Measurements from ENCODE around the gene OTUB2. TPM values are rescaled to one million over a fixed set of nuclear protein-coding genes. Genes with fewer than 3 reads are reported as not detected.

OTUB2 gene
- total and polyA plus RNA-seq, 2 of the 8 experiments (the other 6 are each of a cell fraction or from before 2014, with no cell fraction given) = 2.2 to 4.2 TPM

DNA sequence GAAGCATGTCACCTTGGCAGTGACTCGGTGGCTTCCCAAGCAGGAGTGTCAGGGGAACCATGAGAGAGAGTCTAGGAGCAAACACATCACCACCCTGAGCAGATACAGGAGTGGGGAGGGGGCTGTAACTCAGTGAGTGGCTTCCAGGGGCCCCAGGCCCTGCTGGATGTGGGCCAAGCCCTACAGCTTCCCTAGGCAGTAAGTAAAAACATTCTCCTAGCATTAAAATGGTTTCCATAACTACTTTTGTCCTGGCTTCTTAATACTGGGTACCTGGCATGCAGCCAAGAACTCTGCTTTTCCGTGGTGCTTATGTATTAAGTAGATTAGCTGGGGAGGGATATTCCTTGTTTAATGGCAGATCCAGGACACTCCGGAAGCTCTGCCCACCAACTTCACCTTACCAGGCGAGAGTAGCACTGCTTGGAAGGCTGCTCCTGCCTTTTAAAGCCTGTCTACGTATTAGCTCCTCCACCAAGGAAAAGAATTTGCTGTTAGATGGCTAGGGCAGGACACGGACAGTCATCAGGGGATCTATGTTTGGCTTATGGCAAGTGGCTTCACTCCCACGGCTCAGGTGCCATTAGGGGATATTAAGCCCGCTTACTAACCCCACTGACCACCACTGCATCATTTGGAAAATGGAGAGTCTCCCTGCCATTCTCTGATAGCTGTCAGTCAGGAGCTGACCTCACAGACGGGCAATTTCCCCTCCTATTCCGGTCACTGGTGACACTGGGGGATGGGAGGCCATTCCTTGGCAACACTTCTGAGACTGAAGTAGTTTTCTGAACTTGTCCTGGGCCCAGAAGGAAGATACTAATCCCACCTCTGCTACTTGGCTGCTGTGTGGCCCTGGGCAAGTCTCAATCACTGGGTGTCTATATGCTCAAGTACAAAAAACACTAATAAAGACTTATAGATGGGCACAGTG is 22.8 kb downstream of the OTUB2 start:
- H3K18ac ChIP-seq (ENCODE audit: extremely low read depth, low read length) = no peak overlapping the region
- no peak overlapping the region for H4K5ac ChIP-seq (ENCODE audit: insufficient read length, low read depth, low read length)
- no peak overlapping the region for H2AK5ac ChIP-seq (ENCODE audit: low read depth, low read length)
- no peak overlapping the region for H4K91ac ChIP-seq (replicated peaks; ENCODE audit: insufficient read length, low read length)
- peaks cover 0 to 7% of the 10 kb centered on the region in 2 experiments for H4K20me1 ChIP-seq (replicated peaks in 1 of 2; ENCODE audit: control insufficient read depth in 1 of 2, insufficient read depth in 2 of 2, low read length in 2 of 2)
- no peaks in the 10 kb centered on the region; the same call in 1 of the 2 replicates for H3K79me1 ChIP-seq (ENCODE audit: low read depth, low read length)
- H2BK12ac ChIP-seq (ENCODE audit: low read depth, low read length) = no peak overlapping the region
- no peak overlapping the region for H2BK20ac ChIP-seq (ENCODE audit: low read length)
- no peak overlapping the region for H2BK120ac ChIP-seq (replicated peaks; ENCODE audit: low read depth, low read length)
- H3K4ac ChIP-seq (replicated peaks; ENCODE audit: insufficient read length, low read depth, low read length) = no peak overlapping the region
- WGBS, 2 experiments (ENCODE audit: extremely low coverage in 1 of 2, insufficient coverage in 1 of 2, insufficient read length in 1 of 2, insufficient replicate concordance in 2 of 2, low coverage in 1 of 2, low lambda C conversion rate in 2 of 2, missing lambda C conversion rate in 1 of 2) = 92% methylated on average over 10 of the region's 10 CpGs; no CpG with 5 or more reads in 1 of the 2 experiments
- H3K56ac ChIP-seq (replicated peaks; ENCODE audit: insufficient read length, low read depth, low read length) = no peak overlapping the region
- CTCF ChIA-PET (ENCODE audit: partially characterized antibody) = interaction anchor here (0.6 to 17.4 kb wide), 13 partner anchors 8 to 375 kb away, joined by 3 to 148 read pairs (median 5); partner anchors contain the start of gene IFI27L2
- H4K8ac ChIP-seq (ENCODE audit: extremely low read depth, insufficient read depth, low read length) = no peak overlapping the region
- H3K14ac ChIP-seq (ENCODE audit: insufficient read length) = no peak overlapping the region
- peaks cover 24 to 76% (median 41%) of the 10 kb centered on the region in 4 experiments for H3K36me3 ChIP-seq (ENCODE audit: control insufficient read depth in 2 of 4, insufficient read depth in 4 of 4, low read length in 3 of 4)
- H2BK15ac ChIP-seq (ENCODE audit: low read length) = no peak overlapping the region
- no peak overlapping the region for H2BK5ac ChIP-seq (ENCODE audit: low read depth, low read length)
- no peak for FAIRE-seq
- no peaks in the 10 kb centered on the region for H3K27me3 ChIP-seq (replicated peaks in 1 of 4; ENCODE audit: control insufficient read depth in 3 of 4, extremely low read depth in 1 of 4, insufficient read depth in 3 of 4, low read length in 3 of 4)
- no peak overlapping the region for H3K4me3 ChIP-seq (ENCODE audit: extremely low read depth in 1 of 4, insufficient read depth in 2 of 4, low read depth in 3 of 4, low read length in 4 of 4)
- H3K4me1 ChIP-seq (replicated peaks in 1 of 4; ENCODE audit: control insufficient read depth in 3 of 4, insufficient read depth in 4 of 4, low read length in 3 of 4) = no peaks in the 10 kb centered on the region; a peak in 1 of 7 replicates
- no peaks in the 10 kb centered on the region for H3K9me3 ChIP-seq (ENCODE audit: insufficient read depth in 2 of 2, low read depth in 1 of 2, low read length in 1 of 2)
- no peak overlapping the region for H2AFZ ChIP-seq (ENCODE audit: low read length)
- no peak overlapping the region for H3K4me2 ChIP-seq (ENCODE audit: insufficient read depth in 1 of 2, low read depth in 2 of 2, low read length in 2 of 2)
- H3K27ac ChIP-seq (ENCODE audit: low read depth, low read length) = no peak overlapping the region
- H3K79me2 ChIP-seq (ENCODE audit: control insufficient read depth in 1 of 2, insufficient read depth in 2 of 2, low read length in 2 of 2) = no peaks in the 10 kb centered on the region
- H3K23me2 ChIP-seq (ENCODE audit: low read depth, low read length) = no peaks in the 10 kb centered on the region
- no peak overlapping the region for H3K9ac ChIP-seq (replicated peaks in 1 of 4; ENCODE audit: extremely low read depth in 1 of 4, low read depth in 3 of 4, low read length in 3 of 4)
- no peak for DNase-seq (ENCODE audit: low read depth in 1 of 2, low spot score in 2 of 2)
- no peak overlapping the region for H3K23ac ChIP-seq (ENCODE audit: insufficient read length)
- POLR2A ChIA-PET (ENCODE audit: partially characterized antibody) = interaction anchor here (0.9 to 1.4 kb wide), 3 partner anchors 11 to 24 kb away, joined by 3 read pairs; no protein-coding TSS in a partner anchor
- TF ChIP-seq GABPA (IDR thresholded peaks at IDR 0.05; ENCODE audit: borderline replicate concordance, insufficient read depth, low read length) (no peak), SP1 (IDR thresholded peaks at IDR 0.05; ENCODE audit: low read depth, low read length) (no peak), HDAC2 (IDR thresholded peaks at IDR 0.05; ENCODE audit: borderline replicate concordance in 1 of 2, low read depth in 2 of 2, low read length in 2 of 2) (no peak), SRF (IDR thresholded peaks at IDR 0.05; ENCODE audit: low read depth, low read length) (no peak), TAF7 (optimal IDR thresholded peaks at IDR 0.05; ENCODE audit: borderline replicate concordance, low read depth, low read length) (no peak), KDM1A (IDR thresholded peaks at IDR 0.05; ENCODE audit: borderline replicate concordance, low read length) (no peak), SP4 (IDR thresholded peaks at IDR 0.05; ENCODE audit: low read length) (no peak), CBX8 (IDR thresholded peaks at IDR 0.05; ENCODE audit: borderline replicate concordance, low read depth, low read length) (no peak), SAP30 (IDR thresholded peaks at IDR 0.05; ENCODE audit: insufficient read depth, insufficient replicate concordance, low read length) (no peak), ASH2L (IDR thresholded peaks at IDR 0.05; ENCODE audit: low read length) (no peak), RAD21 (IDR thresholded peaks at IDR 0.05 in 1 of 2, conservative IDR thresholded peaks at IDR 0.05 in 1 of 2; ENCODE audit: low read depth in 2 of 2, low read length in 2 of 2) (no peak)

All from H1 (cell line).